K562 treated with DMSO at 1 percent for 24 hours (cell line): Measurements from ENCODE around the gene FAM3C. TPM values are rescaled to one million over a fixed set of nuclear protein-coding genes. Genes with fewer than 3 reads are reported as not detected.

Experiments
- total RNA-seq: library from RNA; unstranded; fragments of 300-600 nt; gene quantifications from 2 replicates; pipeline ENCODE4 v1.2.3, GENCODE V29; 2022; ENCODE audit warnings: low read depth; ENCODE audit not compliant: insufficient read depth

FAM3C gene
- total RNA-seq: 19.6 and 24.2 TPM in 2 replicates

GRCh38 chr7:121395961-121396757, at the start of gene FAM3C:
FAM3C (minus strand) TSS chr7:121396308; CDS start chr7:121382969, 13,339 bp downstream.

GRCh38 chr7:121328508-121329190, 67.5 kb downstream of the FAM3C start, which contains the start of gene WNT16:
WNT16 (plus strand) TSS chr7:121329000; CDS start chr7:121329293, 293 bp downstream.

Other genes starting within 250 kb of the FAM3C start
- gene WNT16, start 67.3 kb downstream of the FAM3C start, total RNA-seq: not detected in 2 replicates